H1 (cell line): ENCODE measurements around the gene PTPRC. TPM values are rescaled to one million over a fixed set of nuclear protein-coding genes. Genes with fewer than 3 reads are reported as not detected.

Source experiments
- BCL11A ChIP-seq, 2 experiments: IDR thresholded peaks; one replicate each; pipeline ENCODE4 v1.6.1; 2011; ENCODE audit warnings: low read depth in 2 of 2, low read length in 2 of 2, mild to moderate bottlenecking in 2 of 2
- NRF1 ChIP-seq: IDR thresholded peaks from 2 replicates; pipeline ENCODE4 v1.6.1; 2011; ENCODE audit warnings: mild to moderate bottlenecking, low read depth, low read length, improper control_type of control experiment
- SP2 ChIP-seq: IDR thresholded peaks from 2 replicates; pipeline ENCODE4 v1.6.1; 2012; ENCODE audit warnings: mild to moderate bottlenecking, low read length, inconsistent platforms
- USF2 ChIP-seq: IDR thresholded peaks from 2 replicates; pipeline ENCODE4 v1.6.1; 2011; ENCODE audit warnings: low read length, improper control_type of control experiment
- polyA plus RNA-seq, 7 experiments: library from polyadenylated mRNA; depleted of rRNA in 3 of 7; stranded (reverse) in 5 of 7; unstranded in 2 of 7; fragments of >200 nt in 5 of 7; fragments of 200-250 nt in 2 of 7; gene quantifications; 1 replicate in 5 of 7; 2 replicates in 1 of 7; 4 replicates in 1 of 7; pipeline versions ENCODE4 v1.2.1 to v1.2.3, GENCODE V29; 2011 to 2013; ENCODE audit warnings: missing spikeins in 2 of 7, mixed read lengths in 2 of 7
- total RNA-seq: library from RNA; stranded (reverse); fragmentation: NEBNext Ultra II Directional; extraction: Animal tissue kit (Norgen Biotek cat#: 25700); gene quantifications from 2 replicates; pipeline ENCODE4 v1.2.1, GENCODE V29; 2021
- TF ChIP-seq, protein P1 (sequence below): IDR thresholded peaks from 2 replicates; pipeline ENCODE4 v1.6.1; 2012; ENCODE audit warnings: low read length, inconsistent platforms

Gene PTPRC
- total and polyA plus RNA-seq, 2 of the 8 experiments (the other 6 are each of a cell fraction or from before 2014, with no cell fraction given), result 0.05 TPM; not detected in 1

- TF ChIP-seq USF2, result no peak
- TF ChIP-seq SP2, result no peak
- TF ChIP-seq BCL11A (IDR thresholded peaks at IDR 0.05; ENCODE audit: low read depth in 2 of 2, low read length in 2 of 2), result no peak
- TF ChIP-seq NRF1, result no peak
- TF ChIP-seq, protein P1, sequence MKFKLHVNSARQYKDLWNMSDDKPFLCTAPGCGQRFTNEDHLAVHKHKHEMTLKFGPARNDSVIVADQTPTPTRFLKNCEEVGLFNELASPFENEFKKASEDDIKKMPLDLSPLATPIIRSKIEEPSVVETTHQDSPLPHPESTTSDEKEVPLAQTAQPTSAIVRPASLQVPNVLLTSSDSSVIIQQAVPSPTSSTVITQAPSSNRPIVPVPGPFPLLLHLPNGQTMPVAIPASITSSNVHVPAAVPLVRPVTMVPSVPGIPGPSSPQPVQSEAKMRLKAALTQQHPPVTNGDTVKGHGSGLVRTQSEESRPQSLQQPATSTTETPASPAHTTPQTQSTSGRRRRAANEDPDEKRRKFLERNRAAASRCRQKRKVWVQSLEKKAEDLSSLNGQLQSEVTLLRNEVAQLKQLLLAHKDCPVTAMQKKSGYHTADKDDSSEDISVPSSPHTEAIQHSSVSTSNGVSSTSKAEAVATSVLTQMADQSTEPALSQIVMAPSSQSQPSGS, result no peak
These were observed 16.8 kb upstream of the PTPRC start (continued) for GRCh38 chr1:198622001-198622400.
